ENCODE data around the gene ALK.

GRCh38 chr2:29440921-29441623, 480.3 kb downstream of the ALK start:
- no peak for TF ChIP-seq TEAD4 (IDR thresholded peaks at IDR 0.05)
- TF ChIP-seq TCF12 (IDR thresholded peaks at IDR 0.05; ENCODE audit: low read depth) = no peak
- no peak for TF ChIP-seq USF1 (IDR thresholded peaks at IDR 0.05)
- TF ChIP-seq RAD21 (IDR thresholded peaks at IDR 0.05; ENCODE audit: low read depth) = no peak
- TF ChIP-seq REST (IDR thresholded peaks at IDR 0.05; ENCODE audit: low read depth) = no peak

Data from Ishikawa (cell line).